ENCODE measurements around the gene PAX4. TPM values are rescaled to one million over a fixed set of nuclear protein-coding genes. Genes with fewer than 3 reads are reported as not detected.

Gene PAX4, protein sequence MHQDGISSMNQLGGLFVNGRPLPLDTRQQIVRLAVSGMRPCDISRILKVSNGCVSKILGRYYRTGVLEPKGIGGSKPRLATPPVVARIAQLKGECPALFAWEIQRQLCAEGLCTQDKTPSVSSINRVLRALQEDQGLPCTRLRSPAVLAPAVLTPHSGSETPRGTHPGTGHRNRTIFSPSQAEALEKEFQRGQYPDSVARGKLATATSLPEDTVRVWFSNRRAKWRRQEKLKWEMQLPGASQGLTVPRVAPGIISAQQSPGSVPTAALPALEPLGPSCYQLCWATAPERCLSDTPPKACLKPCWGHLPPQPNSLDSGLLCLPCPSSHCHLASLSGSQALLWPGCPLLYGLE
- total RNA-seq, result not detected in 2 replicates

DNA sequence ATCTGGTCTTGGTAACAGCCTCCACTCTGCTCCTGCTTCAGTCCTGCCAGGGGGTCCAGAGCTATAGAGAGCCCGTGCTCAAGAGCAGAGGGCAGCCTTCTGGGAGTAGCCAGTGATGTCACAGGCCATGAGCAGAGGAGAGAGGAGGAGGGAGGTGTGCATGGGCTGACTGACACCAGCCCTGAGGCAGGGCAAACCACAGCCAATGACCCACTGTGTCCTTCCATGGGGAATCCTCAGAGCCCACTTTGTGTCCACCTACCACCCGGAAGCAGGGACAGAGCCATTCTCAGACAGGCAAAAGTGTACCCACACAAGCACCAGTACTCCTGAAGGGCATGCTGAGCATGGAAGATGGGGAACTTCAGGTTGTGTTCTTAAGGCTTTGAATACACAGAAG is at the start of gene PAX4:
PAX4 (minus strand) TSS at position 101 of the 400 bp plus-strand sequence. CDS start 2,214 bp downstream, outside the sequence.

DNA sequence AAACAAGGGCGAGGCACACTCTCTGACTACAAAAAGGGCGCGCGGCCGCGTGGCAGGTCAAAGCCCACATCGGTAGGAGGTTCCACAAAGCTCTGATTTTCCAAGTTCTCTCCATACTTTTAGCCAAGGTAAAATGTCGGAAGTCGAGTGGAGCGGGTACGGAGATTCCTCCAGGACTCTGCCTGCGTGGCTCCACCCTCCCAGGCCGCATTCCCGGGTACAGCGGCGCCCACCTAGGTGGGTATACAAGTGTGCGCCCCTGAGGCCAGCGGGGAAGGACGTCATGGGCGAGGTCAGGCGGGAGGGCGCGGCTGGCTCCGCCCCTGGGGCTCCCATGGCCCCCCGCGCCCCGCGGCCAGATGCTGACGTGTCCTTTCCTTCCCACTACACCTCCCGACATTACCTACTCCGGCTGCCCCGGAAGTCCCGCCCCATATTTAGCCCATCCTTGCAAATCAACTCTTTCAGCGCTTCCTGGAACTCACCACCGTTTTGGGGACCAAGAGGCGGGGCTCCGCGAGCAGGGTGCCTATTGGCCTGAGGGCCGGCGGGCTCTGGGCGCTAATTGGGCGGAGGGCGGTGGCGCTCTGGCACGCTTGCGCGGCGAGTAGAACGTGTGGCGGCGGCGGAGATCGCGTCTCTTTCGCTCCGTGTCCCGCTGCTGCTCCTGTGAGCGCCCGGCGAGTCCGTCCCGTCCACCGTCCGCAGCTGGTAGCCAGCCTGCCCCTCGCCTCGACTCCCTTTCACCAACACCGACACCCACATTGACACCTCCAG is 33.8 kb upstream of the PAX4 start, which contains the start of gene SND1:
SND1 (plus strand) TSS at position 639 of the 777 bp plus-strand sequence. CDS start 180 bp downstream, outside the sequence.

GRCh38 chr7:127588019-127588696 is 29.8 kb downstream of the PAX4 start, which contains the start of gene ARF5:
Gene ARF5, plus strand, starts transcription at chr7:127588411. Its CDS starts 88 bp downstream, at chr7:127588499.

DNA sequence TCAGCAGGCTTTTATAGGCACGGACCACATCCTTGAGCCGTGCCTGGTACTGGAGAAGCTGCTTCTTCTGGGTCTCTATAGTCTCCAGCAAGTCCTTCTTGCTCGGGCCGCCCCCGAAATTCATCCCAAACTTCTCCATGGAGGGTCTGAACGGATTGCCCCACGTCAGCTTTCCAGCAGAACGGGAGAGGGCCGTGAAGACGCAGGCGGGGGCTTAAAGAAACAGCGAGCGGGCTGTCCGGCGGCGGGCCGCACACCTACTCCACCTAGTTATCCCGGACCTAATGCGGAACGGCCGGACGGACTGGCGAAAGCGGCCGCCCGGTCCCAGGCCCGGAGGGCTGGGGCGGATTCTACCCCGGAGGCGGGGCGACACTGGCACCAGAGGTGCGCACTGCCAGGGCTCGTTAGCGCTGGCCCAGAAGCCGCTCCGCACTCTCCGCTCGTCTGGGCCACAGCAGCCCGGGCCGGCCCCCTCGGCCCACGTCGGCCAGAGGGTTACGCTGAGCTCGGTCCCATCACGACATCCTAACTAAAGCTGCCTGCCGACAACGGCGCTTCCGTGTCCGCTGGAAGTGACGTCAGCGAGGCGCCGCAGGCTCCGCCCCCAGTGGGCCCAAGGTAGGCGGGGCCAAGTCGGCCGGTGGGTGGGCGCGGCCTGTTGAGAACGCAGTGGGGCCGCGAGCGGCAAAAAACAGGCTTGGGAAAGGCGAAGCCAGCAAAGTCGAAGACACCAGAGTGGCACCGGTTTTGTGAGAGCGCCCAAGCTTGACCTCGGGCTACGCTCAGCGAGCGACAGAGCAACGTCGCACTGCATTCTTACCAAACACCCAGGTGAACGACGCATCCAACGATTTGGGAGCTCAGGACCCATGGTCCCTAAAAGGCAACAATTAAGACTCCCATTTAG is 32.6 kb downstream of the PAX4 start, which contains the start of gene GCC1:
GCC1 (minus strand) TSS at position 553 of the 910 bp plus-strand sequence; CDS start at position 139, 414 bp downstream.

Other genes starting within 250 kb of the PAX4 start
- gene ZNF800, start 225.4 kb downstream of the PAX4 start, total RNA-seq, result 6.8 and 7.4 TPM in 2 replicates
- gene GCC1, start 32.5 kb downstream of the PAX4 start, total RNA-seq, result 21.3 and 24.0 TPM in 2 replicates
- gene ARF5, start 29.7 kb downstream of the PAX4 start, total RNA-seq, result 108 and 124 TPM in 2 replicates
- gene FSCN3, start 24.4 kb downstream of the PAX4 start, total RNA-seq, result 0.77 TPM in 1 of 2 replicates, not detected in the other
- 202 and 206 TPM in 2 replicates for gene SND1, start 34.1 kb upstream of the PAX4 start, total RNA-seq

Data from bronchial smooth muscle cell (primary cell).